HG03520 (cell line): ENCODE measurements around the gene DHRSX.
"Not testable (repeated sequence)": the region's sequence is repeated elsewhere in the genome, so short reads cannot be mapped to it uniquely, and the experiment has no call there.

ENCODE experiments used
- ATAC-seq: cut with Tn5 transposase; IDR thresholded peaks from one replicate; pipeline ENCODE4 v1.9.1; 2021; ENCODE audit warnings: mild to moderate bottlenecking, moderate library complexity; ENCODE audit not compliant: unreplicated experiment

Gene DHRSX

DNA sequence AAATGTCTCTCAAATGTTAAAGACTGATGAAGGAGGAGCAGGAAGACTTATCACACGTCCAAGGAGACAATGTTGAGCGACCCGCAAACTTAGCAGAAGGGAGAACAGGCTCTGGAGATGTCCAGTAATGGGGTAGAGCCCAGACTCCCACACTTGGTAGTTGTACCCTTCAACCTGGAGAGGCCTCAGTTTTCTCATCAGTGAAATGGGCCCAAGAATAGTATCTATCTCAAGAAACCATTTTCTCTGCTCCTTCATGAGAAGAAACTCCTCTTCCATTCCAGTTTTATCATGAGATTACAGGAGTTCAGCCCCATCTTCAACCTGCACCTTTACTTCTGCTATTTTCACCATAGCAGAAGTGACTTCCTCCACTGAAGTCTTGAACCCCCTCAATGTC lies 169.9 kb downstream of the DHRSX start:
- ATAC-seq = no peak

- ATAC-seq = no peak
Measured at GRCh38 chrX:2330487-2330886, 170.3 kb downstream of the DHRSX start.

DNA sequence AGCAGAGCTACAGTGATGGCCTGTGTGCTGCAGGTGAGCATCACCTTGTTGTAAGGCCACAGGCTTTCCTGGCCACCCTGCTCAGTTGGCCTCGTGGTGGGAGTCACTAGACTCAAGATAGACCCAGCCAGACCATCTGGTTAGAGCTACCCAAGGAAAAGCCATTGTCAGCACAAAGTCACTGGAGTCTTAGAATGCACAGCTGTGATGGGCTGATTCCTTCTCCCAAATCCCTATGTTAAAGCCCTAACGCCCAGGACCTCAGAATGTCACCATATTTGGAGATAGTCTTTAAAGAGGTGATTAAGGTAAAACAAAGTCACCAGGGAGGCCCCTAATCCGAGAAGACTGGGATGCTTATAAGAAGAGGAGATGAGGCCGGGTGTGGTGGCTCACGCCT lies 173.4 kb downstream of the DHRSX start:
- ATAC-seq = no peak

GRCh38 chrX:2325076-2325784 lies 175.5 kb downstream of the DHRSX start:
- no peak for ATAC-seq

GRCh38 chrX:2324151-2324550 lies 176.6 kb downstream of the DHRSX start:
- ATAC-seq = no peak

DNA sequence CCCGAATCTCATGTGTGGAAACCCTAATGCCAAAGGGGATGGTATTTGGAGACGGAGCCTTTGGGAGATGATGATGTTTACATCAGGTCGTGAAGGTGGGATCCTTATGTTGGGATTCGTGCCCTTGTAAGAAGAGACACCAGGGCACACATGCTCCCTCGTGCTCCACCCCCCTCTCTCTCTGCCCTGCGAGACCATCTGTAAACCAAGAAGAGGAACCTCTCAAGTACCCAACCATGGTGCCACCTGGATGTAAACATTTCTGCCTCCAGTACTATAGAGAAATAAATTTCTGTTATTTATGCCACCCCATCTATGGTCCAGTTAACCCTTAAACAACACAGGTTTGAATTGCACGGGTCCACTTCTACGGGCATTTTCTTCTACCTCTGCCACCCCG lies 179.4 kb downstream of the DHRSX start:
- ATAC-seq = no peak

DNA sequence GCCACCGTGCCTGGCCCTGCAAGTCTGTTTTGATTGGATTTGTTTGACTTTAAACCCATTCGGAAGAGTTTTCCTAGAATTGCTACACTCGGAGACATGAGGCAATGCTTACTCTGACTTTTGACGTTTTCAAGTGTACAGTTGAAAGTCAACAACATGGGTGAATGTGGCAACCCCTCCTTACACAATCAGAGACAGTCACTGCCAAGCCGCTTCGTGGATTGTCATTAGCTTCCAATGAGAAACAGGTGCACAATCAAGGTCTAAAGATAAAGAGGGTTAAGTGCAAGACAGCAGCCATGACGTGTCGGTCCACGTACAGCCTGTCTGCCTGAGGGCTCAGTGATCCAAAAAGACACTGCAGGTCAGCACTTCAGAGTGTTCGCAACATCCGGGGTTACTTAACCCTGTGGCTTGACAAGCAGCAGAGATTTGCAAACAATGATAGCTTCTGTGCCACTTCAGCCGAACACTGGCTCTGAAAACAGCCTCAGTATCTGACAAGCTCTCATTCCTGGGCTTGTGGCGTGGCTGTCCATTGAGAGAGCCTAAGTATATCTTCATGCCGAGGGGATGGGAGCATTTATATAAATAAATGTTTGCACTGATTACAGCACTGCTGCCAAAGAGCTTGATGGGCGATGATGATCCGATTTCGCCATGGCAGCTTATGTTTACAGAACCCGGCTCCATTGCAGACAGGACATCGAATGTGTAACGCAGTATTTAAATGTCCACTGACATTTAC lies 180.0 kb downstream of the DHRSX start:
- no peak for ATAC-seq

DNA sequence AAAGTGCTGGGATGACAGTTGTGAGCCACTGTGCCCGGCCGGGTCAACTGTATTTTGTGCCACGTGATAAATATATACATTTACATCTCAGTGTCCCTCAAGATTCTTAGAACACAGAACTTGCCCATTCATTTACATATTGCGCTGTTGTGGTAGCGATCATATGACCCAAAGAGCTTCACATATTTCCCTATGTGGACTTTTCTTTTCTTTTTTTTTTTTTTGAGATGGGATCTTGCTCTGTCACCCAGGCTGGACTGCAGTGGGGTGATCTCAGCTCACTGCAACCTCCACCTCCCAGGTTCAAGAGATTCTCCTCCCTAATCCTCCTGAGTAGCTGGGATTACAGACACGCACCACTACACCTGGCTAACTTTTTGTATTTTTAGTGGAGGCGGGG lies 180.7 kb downstream of the DHRSX start:
- ATAC-seq = no peak

- no peak for ATAC-seq
Measured at GRCh38 chrX:2318371-2318770, 182.4 kb downstream of the DHRSX start.

GRCh38 chrX:2317527-2318055 lies 183.2 kb downstream of the DHRSX start:
- no peak for ATAC-seq

DNA sequence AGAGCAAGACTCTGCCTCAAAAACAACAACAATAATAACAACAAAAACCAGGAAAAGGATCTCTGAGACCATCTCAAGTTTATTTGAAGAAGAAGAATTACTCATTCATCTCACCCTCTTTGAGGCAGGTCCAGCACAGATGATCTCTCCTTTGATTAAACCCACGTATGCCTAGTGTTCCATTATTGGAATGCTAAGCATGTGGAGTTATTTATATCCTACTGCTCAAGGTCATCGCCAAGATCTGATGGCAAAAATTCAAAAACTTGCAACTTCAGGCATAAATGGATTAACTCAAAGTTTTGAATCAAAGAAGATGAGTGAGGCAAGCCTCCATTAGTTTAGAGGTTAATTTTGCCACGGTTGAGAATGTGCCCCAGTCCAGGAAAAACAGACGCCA lies 184.2 kb downstream of the DHRSX start:
- ATAC-seq = no peak

DNA sequence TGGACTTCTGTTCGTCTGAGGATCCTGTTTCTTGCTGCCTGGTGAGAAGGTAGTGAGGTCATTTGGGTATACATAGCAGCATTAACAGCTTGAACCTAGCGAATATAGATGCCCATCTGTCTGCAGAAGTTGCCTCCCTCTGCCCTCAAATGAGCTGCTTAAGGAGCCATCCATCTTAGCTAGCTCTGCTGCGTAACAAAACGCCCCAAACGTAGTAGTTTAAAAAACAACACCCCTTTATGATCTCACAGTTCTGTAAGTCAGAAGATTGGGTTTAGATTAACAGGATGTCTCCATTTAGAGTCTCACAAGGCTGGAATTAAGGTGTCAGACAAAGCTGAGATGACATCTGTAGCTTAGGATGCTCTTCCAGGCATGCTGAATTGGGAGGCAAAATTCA lies 185.3 kb downstream of the DHRSX start:
- no peak for ATAC-seq

- no peak for ATAC-seq
Measured at GRCh38 chrX:2314831-2315365, 185.9 kb downstream of the DHRSX start.

DNA sequence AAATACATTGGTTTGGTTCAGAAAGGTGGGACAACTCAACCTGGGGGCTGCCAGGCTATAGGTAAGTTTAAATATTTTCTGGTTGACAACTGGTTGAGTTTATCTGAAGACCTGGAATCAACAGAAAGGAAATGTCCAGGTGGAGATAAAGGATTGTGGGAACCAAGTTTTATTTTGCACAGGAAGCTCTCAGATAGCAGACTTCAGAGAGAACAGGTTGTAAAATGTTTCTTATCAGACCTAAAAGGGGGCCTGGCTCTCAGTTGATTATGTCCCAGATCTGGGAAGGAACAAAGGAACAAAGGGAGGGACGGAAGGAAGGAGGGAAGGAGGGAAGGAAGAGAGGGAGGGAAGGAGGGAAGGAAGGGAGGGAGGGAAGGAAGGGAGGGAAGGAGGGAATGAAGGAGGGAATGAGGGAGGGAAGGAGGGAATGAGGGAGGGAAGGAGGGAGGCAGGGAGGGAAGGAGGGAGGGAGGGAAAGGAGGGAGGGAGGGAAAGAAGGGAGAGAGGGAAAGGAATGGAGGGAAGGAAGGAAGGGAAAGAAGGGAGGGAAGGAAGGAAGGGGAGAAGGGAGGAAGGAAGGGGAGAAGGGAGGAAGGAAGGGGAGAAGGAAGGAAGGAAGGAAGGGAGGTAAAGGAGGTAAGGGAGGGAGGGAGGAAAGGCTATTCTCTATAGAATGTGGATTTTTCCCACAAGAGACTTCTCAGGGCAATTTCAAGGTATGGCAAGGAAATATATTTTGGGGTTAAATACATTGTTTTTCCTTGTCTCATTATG lies 186.7 kb downstream of the DHRSX start:
- no peak for ATAC-seq

- not testable (repeated sequence) for ATAC-seq
Measured at GRCh38 chrX:2312061-2312591, 188.7 kb downstream of the DHRSX start.

GRCh38 chrX:2311501-2311900 lies 189.3 kb downstream of the DHRSX start:
- no peak for ATAC-seq

DNA sequence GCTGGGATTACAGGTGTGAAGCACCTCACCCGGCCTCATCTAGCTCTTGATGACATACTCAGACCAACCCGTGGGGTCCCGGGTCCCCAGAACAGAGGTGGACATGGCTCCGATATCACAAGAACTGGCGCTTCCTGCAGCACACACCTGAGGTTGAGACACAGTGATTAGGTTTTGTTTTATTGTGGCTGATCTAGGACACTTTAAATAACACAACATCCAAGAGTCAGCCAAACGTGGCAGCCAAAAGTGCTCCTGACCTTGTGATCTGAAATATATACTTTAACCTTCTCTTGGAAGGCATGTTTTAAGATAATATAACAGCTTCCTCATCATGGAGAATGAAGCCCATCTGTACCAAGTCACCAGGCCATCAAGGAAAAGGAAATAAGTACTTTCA lies 198.9 kb downstream of the DHRSX start:
- ATAC-seq = no peak

GRCh38 chrX:2299871-2300270 lies 200.9 kb downstream of the DHRSX start:
- no peak for ATAC-seq

GRCh38 chrX:2286731-2287130 lies 214.0 kb downstream of the DHRSX start:
- no peak for ATAC-seq

- no peak for ATAC-seq
Measured at GRCh38 chrX:2284601-2285000, 216.2 kb downstream of the DHRSX start.

DNA sequence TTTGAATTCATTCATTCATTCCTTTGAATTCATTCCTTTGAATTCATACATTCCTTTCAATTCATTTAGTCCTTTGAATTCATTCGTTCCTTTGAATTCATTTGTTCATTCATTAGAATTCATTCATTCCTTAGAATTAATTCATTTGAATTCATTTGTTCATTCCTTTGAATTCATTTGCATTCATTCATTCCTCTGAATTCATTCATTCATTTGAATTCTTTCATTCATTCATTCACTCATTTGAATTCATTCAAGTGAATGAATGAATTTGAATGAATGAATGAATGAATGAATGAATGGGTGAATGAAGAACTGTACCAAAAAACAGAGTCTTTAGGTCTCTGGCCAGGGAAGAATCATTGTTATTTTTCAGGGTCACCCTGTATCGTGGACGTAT lies 216.6 kb downstream of the DHRSX start:
- no peak for ATAC-seq
